Caco-2 (cell line): ENCODE data around the gene APOA5. TPM values are rescaled to one million over a fixed set of nuclear protein-coding genes. Genes with fewer than 3 reads are reported as not detected.
A peak's percentile ranks its signal among the peaks of the same experiment; 100 is the strongest.
"Not testable (repeated sequence)": the region's sequence is repeated elsewhere in the genome, so short reads cannot be mapped to it uniquely, and the experiment has no call there.

Experiments
- BruUV-seq: library from RNA; stranded (reverse); fragments of 400-500 nt; replicated peaks from 2 replicates; lab custom pipeline; 2021; lab: Mats Ljungman, UMichigan
- CTCF ChIA-PET: fragments of 300-600 bp; sonication (Branson Sonifier 250); formaldehyde crosslinking; loops from one replicate; lab custom pipeline; 2022; ENCODE audit warnings: antibody characterized with exemption; lab: Charles Lee
- POLR2A ChIA-PET: fragments of 300-600 bp; sonication (Branson Sonifier 250); formaldehyde crosslinking; loops from one replicate; lab custom pipeline; 2022; ENCODE audit warnings: antibody characterized with exemption; lab: Charles Lee
- DNase-seq, 2 experiments: peaks; one replicate each; pipeline versions ENCODE4 v3.0.0 to v3.0.0-alpha.2; 2020 to 2022
- H3K27me3 ChIP-seq: replicated peaks from 2 replicates; pipeline ENCODE4 v1.6.0; 2011; ENCODE audit warnings: low read length; ENCODE audit not compliant: control insufficient read depth, insufficient read depth
- H3K36me3 ChIP-seq: 2 replicates; pipeline ENCODE4 v1.5.1; 2011; ENCODE audit warnings: low read length; ENCODE audit not compliant: control insufficient read depth, insufficient read depth
- H3K4me1 ChIP-seq: fragments of 250-450 bp; sonication (Bioruptor Pico); 2 replicates; pipeline ENCODE4 v1.5.1; 2020; ENCODE audit warnings: mild to moderate bottlenecking
- H3K4me3 ChIP-seq: 2 replicates; pipeline ENCODE4 v1.5.1; 2011; ENCODE audit warnings: low read depth, mild to moderate bottlenecking, control low read depth, low read length
- H3K9me3 ChIP-seq: fragments of 250-450 bp; sonication (Bioruptor Pico); 2 replicates; pipeline ENCODE4 v1.5.1; 2020; ENCODE audit warnings: mild to moderate bottlenecking, moderate library complexity
- H3K27ac Mint-ChIP-seq: one replicate; pipeline ENCODE4 v1.8.0; 2022; ENCODE audit warnings: mixed read lengths; ENCODE audit not compliant: unreplicated experiment
- H3K27me3 Mint-ChIP-seq: one replicate; pipeline ENCODE4 v1.8.0; 2022; ENCODE audit warnings: mixed read lengths; ENCODE audit not compliant: insufficient read depth, unreplicated experiment
- H3K36me3 Mint-ChIP-seq: one replicate; pipeline ENCODE4 v1.8.0; 2022; ENCODE audit warnings: mild to moderate bottlenecking, mixed read lengths; ENCODE audit not compliant: insufficient read depth, unreplicated experiment
- H3K4me1 Mint-ChIP-seq: one replicate; pipeline ENCODE4 v1.8.0; 2022; ENCODE audit warnings: low read depth, mixed read lengths; ENCODE audit not compliant: unreplicated experiment
- H3K4me3 Mint-ChIP-seq: one replicate; pipeline ENCODE4 v1.8.0; 2022; ENCODE audit warnings: mild to moderate bottlenecking, moderate library complexity, mixed read lengths; ENCODE audit not compliant: unreplicated experiment
- H3K9me3 Mint-ChIP-seq: one replicate; pipeline ENCODE4 v1.8.0; 2022; ENCODE audit warnings: mixed read lengths; ENCODE audit not compliant: unreplicated experiment
- CTCF ChIP-seq, 2 experiments: fragments of 200-600 bp in 1 of 2; IDR thresholded peaks; 1 replicate in 1 of 2; 2 replicates in 1 of 2; pipeline versions ENCODE4 v1.5.1 to v1.8.0; 2011 to 2022; ENCODE audit warnings: antibody characterized with exemption in 1 of 2, control low read depth in 1 of 2, inconsistent platforms in 1 of 2, low read depth in 1 of 2, low read length in 1 of 2, mild to moderate bottlenecking in 1 of 2, moderate library complexity in 1 of 2; ENCODE audit not compliant: insufficient read depth in 1 of 2, severe bottlenecking in 1 of 2, unreplicated experiment in 1 of 2
- intact Hi-C: fragments of 100-400 bp; cut with micrococcal nuclease; formaldehyde crosslinking; loops from one replicate; pipeline ENCODE4 v1.10.0; 2022; ENCODE audit not compliant: unreplicated experiment
- total RNA-seq: library from RNA; stranded (reverse); gene quantifications from 2 replicates; pipeline ENCODE4 v1.2.3, GENCODE V29; 2022

The APOA5 gene
- total RNA-seq, 1 experiment from 2014 or later: 2.5 TPM

GRCh38 chr11:116835791-116836631 is 44.3 kb upstream of the APOA5 start:
- Mint-ChIP-seq H3K9me3 (peaks cover 6% of the 10 kb centered on the region), H3K4me3 (peak overlapping the region; percentile 68), H3K27me3 (no peaks in the 10 kb centered on the region), H3K36me3 (peaks cover 45% of the 10 kb centered on the region), H3K27ac (peak overlapping the region; percentile 92), H3K4me1 (peaks cover 65% of the 10 kb centered on the region)
- ChIA-PET CTCF (interaction anchor here (0.6 to 3.8 kb wide), 19 partner anchors 9 to 297 kb away, joined by 3 to 50 read pairs (median 4); partner anchors contain the start of genes APOA4, APOA5, BUD13 and ZPR1), POLR2A (interaction anchor here (0.6 to 2.9 kb wide), 4 partner anchors 45 to 270 kb away, joined by 3 to 24 read pairs (median 12); partner anchors contain the start of genes APOA5 and ZPR1)
- peaks cover 7% of the 10 kb centered on the region for H3K9me3 ChIP-seq
- intact Hi-C loops: loop anchor here (1.0 to 5.0 kb wide), 3 partner anchors 27 to 104 kb away; partner anchors contain the start of gene APOA5
- peaks cover 86% of the 10 kb centered on the region for H3K4me1 ChIP-seq
- BruUV-seq: TSS peak; percentile 95
- peak; percentile 51 for TF ChIP-seq CTCF (IDR thresholded peaks at IDR 0.05; ENCODE audit: insufficient read depth in 1 of 2, low read depth in 1 of 2, low read length in 1 of 2, severe bottlenecking in 1 of 2, unreplicated experiment in 1 of 2)
- H3K27me3 ChIP-seq: no peaks in the 10 kb centered on the region
- peak; percentile 69 to 77 for DNase-seq
- H3K4me3 ChIP-seq: peak overlapping the region; percentile 40
- H3K36me3 ChIP-seq: peaks cover 5% of the 10 kb centered on the region; the same call in 1 of the 2 replicates

DNA sequence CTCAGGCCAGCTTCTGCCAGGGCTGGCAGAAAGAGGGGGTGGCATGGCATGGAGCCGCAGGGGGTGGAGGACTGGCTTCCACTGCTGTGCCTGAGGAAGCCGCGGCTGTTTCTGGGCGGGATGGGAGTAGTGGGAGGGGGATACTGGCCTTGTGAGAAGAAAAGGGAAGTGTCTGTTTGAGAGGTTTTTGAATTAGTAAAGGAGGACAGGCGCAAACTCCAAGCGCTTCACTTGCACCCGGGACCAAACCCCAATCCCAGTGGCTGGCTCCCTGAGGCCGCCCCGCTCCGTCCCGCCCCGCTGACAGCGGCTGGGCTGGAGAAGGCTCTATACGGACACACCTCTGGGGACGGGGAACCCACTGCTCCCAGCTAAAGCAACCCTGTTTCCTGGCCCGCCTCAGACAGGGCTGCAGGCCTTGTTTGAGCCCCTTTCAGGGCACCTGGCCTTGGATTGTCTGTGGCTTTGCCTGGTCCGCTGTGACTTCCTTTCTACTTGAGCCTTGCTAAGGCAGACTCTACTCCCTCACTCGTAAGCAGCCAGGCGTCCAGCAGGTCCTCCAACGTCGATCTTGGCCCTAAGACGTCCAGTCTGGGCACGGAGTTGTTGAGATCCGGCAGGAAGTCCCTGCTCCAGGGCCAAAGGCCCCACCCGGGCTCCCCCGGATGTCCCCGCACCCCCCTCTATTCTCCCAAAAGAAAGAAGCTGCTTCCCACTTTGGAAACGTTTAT is 43.5 kb upstream of the APOA5 start:
- Histone ChIP-seq H3K36me3 (peaks cover 5% of the 10 kb centered on the region; the same call in 1 of the 2 replicates), H3K4me1 (peaks cover 84% of the 10 kb centered on the region), H3K4me3 (no peak overlapping the region), H3K27me3 (no peaks in the 10 kb centered on the region), H3K9me3 (peaks cover 7% of the 10 kb centered on the region)
- Mint-ChIP-seq H3K27me3 (no peaks in the 10 kb centered on the region), H3K9me3 (peaks cover 10% of the 10 kb centered on the region), H3K4me3 (peak overlapping the region; percentile 5), H3K36me3 (peaks cover 44% of the 10 kb centered on the region), H3K4me1 (peaks cover 64% of the 10 kb centered on the region), H3K27ac (peak overlapping the region; percentile 58)
- no peak for DNase-seq
- intact Hi-C loops: loop anchor here (5.0 kb wide), 1 partner anchor 103 kb away; no protein-coding TSS in a partner anchor
- POLR2A ChIA-PET: interaction anchor here (0.6 to 2.9 kb wide), 4 partner anchors 27 to 271 kb away, joined by 3 to 24 read pairs (median 12); partner anchors contain the start of genes APOA5 and ZPR1
- no TSS peak for BruUV-seq
- TF ChIP-seq CTCF (IDR thresholded peaks at IDR 0.05; ENCODE audit: insufficient read depth in 1 of 2, low read depth in 1 of 2, low read length in 1 of 2, severe bottlenecking in 1 of 2, unreplicated experiment in 1 of 2): no peak
- CTCF ChIA-PET: interaction anchor here (0.6 to 3.8 kb wide), 16 partner anchors 8 to 103 kb away, joined by 3 to 50 read pairs (median 4); partner anchors contain the start of genes APOA4, APOA5, BUD13 and ZPR1

- H3K27ac Mint-ChIP-seq: peak overlapping the region; percentile 58
- H3K9me3 Mint-ChIP-seq, BruUV-seq, H3K4me3 ChIP-seq, H3K27me3 ChIP-seq, H3K36me3 ChIP-seq, H3K9me3 ChIP-seq, DNase-seq, H3K27me3 Mint-ChIP-seq: not testable (repeated sequence)
- H3K36me3 Mint-ChIP-seq: peaks cover 44% of the 10 kb centered on the region
- peaks cover 84% of the 10 kb centered on the region for H3K4me1 ChIP-seq
- intact Hi-C loops: loop anchor here (5.0 kb wide), 1 partner anchor 102 kb away; no protein-coding TSS in a partner anchor
- CTCF ChIA-PET: interaction anchor here (0.7 to 3.8 kb wide), 4 partner anchors 12 to 76 kb away, joined by 3 to 50 read pairs (median 6); partner anchors contain the start of genes APOA4 and APOA5
- H3K4me3 Mint-ChIP-seq: peak overlapping the region; percentile 5
- POLR2A ChIA-PET: interaction anchor here (0.5 to 1.1 kb wide), 2 partner anchors 18 to 26 kb away, joined by 3 read pairs; no protein-coding TSS in a partner anchor
- H3K4me1 Mint-ChIP-seq: peaks cover 62% of the 10 kb centered on the region
Observed at GRCh38 chr11:116834535-116835041, 42.9 kb upstream of the APOA5 start.
